ENCODE measurements around the gene SLC15A3.

Gene SLC15A3

GRCh38 chr11:60889869-60890311, 62.1 kb downstream of the SLC15A3 start:
- DNase-seq (no peak), ATAC-seq (no peak)

GRCh38 chr11:60887556-60887955, 64.4 kb downstream of the SLC15A3 start:
- peak; percentile 72 for ATAC-seq
- DNase-seq = no peak

Measured in stimulated activated naive CD8-positive, alpha-beta T cell treated with anti-CD3 and anti-CD28 coated beads, Interleukin-15, Interleukin-2, amounts not matched to agents 100 U/mL and 50 U/mL, for 24 hours (primary cell).